RWPE2 (cell line): ENCODE measurements around the gene GRIP1.

Experiments
- ATAC-seq: fragments of 200-7000 bp; cut with Tn5 transposase; 3 replicates; pipeline ENCODE4 v1.9.1; 2021; ENCODE audit warnings: low read depth
- DNase-seq: peaks from one replicate; pipeline ENCODE4 v3.0.0-alpha.2; 2020; ENCODE audit warnings: low spot score
- H3K27ac ChIP-seq: fragments of 450-650 bp; 2 replicates; pipeline ENCODE4 v1.5.1; 2017; ENCODE audit warnings: mild to moderate bottlenecking; ENCODE audit not compliant: poor library complexity, severe bottlenecking
- H3K27me3 ChIP-seq: fragments of 250-450 bp; sonication (Bioruptor Pico); 2 replicates; pipeline ENCODE4 v1.5.1; 2021; ENCODE audit warnings: mild to moderate bottlenecking, moderate library complexity; ENCODE audit not compliant: insufficient read depth, poor library complexity, severe bottlenecking
- H3K36me3 ChIP-seq: fragments of 250-450 bp; sonication (Bioruptor Pico); 2 replicates; pipeline ENCODE4 v1.5.1; 2020; ENCODE audit warnings: low read depth, mild to moderate bottlenecking, moderate library complexity
- H3K4me1 ChIP-seq: fragments of 250-450 bp; sonication (Bioruptor Pico); 2 replicates; pipeline ENCODE4 v1.5.1; 2021; ENCODE audit warnings: mild to moderate bottlenecking, moderate library complexity; ENCODE audit not compliant: insufficient read depth, poor library complexity, severe bottlenecking
- H3K4me3 ChIP-seq: fragments of 250-450 bp; sonication (Bioruptor Pico); 2 replicates; pipeline ENCODE4 v1.5.1; 2021; ENCODE audit warnings: mild to moderate bottlenecking, moderate library complexity; ENCODE audit not compliant: severe bottlenecking
- H3K9me3 ChIP-seq: fragments of 250-450 bp; sonication (Bioruptor Pico); 2 replicates; pipeline ENCODE4 v1.5.1; 2021; ENCODE audit warnings: mild to moderate bottlenecking, moderate library complexity; ENCODE audit not compliant: severe bottlenecking
- TF ChIP-seq, protein P1 (sequence below): fragments of 450-650 bp; IDR thresholded peaks from one replicate; pipeline ENCODE4 v1.5.1; 2017; ENCODE audit warnings: mild to moderate bottlenecking, moderate library complexity; ENCODE audit not compliant: poor library complexity, severe bottlenecking

Gene GRIP1

DNA sequence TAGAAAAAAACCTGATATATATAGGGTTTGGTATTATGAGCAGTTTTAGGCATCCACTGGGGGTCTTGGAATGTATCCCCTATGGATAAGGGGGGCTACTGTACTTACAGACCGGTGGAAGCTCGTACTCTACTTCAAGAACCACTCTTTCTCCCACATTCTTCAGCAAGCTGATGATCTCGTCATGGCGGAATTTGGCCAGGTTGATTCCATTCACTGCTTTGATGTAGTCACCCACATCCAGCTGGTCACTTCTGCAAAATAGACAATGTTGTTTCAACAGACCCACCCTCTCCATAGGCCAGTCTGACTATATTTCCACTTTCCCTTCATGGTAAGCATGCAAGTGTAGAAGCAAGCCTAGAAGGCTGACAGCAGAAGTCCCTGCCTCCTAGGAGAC is 139.9 kb downstream of the GRIP1 start:
- H3K4me1 ChIP-seq, result no peaks in the 10 kb centered on the region
- ATAC-seq, result peak; percentile 36; the same call in 2 of the 3 replicates
- TF ChIP-seq, protein P1, sequence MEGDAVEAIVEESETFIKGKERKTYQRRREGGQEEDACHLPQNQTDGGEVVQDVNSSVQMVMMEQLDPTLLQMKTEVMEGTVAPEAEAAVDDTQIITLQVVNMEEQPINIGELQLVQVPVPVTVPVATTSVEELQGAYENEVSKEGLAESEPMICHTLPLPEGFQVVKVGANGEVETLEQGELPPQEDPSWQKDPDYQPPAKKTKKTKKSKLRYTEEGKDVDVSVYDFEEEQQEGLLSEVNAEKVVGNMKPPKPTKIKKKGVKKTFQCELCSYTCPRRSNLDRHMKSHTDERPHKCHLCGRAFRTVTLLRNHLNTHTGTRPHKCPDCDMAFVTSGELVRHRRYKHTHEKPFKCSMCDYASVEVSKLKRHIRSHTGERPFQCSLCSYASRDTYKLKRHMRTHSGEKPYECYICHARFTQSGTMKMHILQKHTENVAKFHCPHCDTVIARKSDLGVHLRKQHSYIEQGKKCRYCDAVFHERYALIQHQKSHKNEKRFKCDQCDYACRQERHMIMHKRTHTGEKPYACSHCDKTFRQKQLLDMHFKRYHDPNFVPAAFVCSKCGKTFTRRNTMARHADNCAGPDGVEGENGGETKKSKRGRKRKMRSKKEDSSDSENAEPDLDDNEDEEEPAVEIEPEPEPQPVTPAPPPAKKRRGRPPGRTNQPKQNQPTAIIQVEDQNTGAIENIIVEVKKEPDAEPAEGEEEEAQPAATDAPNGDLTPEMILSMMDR, result no peak

DNA sequence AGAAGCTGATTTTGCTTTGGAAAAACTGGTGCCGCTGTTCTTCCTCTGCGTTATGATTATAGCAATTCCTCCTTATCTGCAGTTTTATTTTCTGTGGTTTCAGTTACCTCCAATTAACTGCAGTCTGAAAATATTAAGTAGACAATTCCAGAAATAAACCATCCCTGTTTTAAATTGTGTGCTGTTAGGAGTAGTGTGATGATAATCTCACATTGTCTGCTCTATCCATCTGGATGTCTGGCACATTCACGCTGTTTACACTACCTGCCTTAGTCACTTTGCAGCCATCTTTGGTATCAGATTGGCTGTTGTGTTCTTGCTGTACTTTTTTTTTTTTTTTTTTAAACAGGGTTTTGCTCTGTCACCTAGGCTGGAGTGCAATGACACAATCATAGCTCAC is 141.0 kb downstream of the GRIP1 start:
- DNase-seq, result no peak
- Histone ChIP-seq H3K4me3 (no peak overlapping the region), H3K27ac (no peak overlapping the region), H3K4me1 (no peaks in the 10 kb centered on the region), H3K36me3 (no peaks in the 10 kb centered on the region), H3K27me3 (no peaks in the 10 kb centered on the region), H3K9me3 (no peaks in the 10 kb centered on the region)
- TF ChIP-seq, protein P1, result no peak
- no peak for ATAC-seq

More for the DNA sequence above, 139.9 kb downstream of the GRIP1 start:
- Histone ChIP-seq H3K4me3 (no peak overlapping the region), H3K9me3 (no peaks in the 10 kb centered on the region), H3K27ac (no peak overlapping the region), H3K36me3 (no peaks in the 10 kb centered on the region), H3K27me3 (no peaks in the 10 kb centered on the region)
- no peak for DNase-seq

DNA sequence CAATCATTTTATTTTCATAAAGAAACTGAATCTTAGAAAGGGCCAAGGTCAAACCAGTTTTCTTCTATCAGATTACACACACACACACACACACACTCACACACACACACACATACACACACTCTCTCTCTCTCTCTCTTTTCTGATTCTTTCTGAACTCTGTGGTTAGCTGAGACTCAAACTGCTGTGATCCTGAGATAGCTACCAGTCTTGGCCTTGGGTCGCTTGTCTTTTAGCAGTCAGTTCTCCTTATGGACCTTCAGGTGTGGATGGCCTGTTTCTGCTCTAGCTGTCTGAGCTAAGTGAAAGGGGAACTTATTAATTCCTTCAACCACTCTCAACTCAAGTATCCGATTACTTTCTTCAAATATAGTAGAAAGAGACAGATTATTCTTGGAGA is 145.1 kb downstream of the GRIP1 start:
- TF ChIP-seq, protein P1, result no peak
- no peak for ATAC-seq
- Histone ChIP-seq H3K36me3 (no peaks in the 10 kb centered on the region), H3K27me3 (no peaks in the 10 kb centered on the region), H3K9me3 (no peaks in the 10 kb centered on the region), H3K27ac (no peak overlapping the region), H3K4me3 (no peak overlapping the region), H3K4me1 (no peaks in the 10 kb centered on the region)
- DNase-seq, result no peak

DNA sequence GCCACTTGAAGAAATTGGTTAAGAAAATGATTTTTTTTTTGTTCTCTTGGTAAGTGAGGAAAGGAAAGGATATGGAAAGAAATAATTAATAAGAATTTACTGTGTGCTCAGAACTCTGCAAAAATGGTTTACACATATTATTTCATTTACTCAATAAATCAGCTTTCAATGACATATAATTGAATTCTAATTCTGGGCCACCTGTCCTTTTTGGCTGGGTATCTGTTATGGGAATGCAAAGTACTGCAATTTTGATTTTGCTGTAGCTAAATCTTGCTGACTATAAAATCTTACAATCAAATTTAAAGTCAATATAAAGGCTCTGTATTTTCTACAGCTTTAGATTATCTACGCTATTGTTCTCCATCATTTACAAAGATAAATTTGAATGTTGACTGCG is 147.1 kb downstream of the GRIP1 start:
- no peak overlapping the region for H3K27ac ChIP-seq
- H3K36me3 ChIP-seq, result no peaks in the 10 kb centered on the region
- H3K9me3 ChIP-seq, result no peaks in the 10 kb centered on the region
- TF ChIP-seq, protein P1, result no peak
- no peak for ATAC-seq
- no peaks in the 10 kb centered on the region for H3K4me1 ChIP-seq
- H3K4me3 ChIP-seq, result no peak overlapping the region
- no peak for DNase-seq
- no peaks in the 10 kb centered on the region for H3K27me3 ChIP-seq

DNA sequence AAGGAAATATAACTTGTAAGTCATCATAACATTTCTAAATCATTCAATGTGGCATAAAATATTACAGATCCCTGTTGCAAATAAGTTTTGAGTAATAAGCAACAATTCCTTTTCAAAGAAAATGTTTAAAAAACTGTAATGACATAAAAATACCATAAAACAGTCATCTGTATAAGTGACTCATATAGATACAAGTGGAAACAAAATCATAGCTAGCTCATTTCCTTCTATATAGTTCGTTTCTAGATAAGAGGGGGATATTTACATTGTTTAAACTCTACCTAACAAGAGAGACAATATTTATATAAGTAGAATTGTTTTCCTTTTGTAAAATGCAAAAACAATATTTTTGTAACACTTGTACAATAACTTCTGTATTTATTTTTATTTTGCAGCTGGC is 148.9 kb downstream of the GRIP1 start:
- DNase-seq (no peak), ATAC-seq (no peak)
- H3K36me3 ChIP-seq, result no peaks in the 10 kb centered on the region
- TF ChIP-seq, protein P1, result no peak
- no peak overlapping the region for H3K27ac ChIP-seq
- no peaks in the 10 kb centered on the region for H3K27me3 ChIP-seq
- H3K4me3 ChIP-seq, result no peak overlapping the region
- H3K4me1 ChIP-seq, result no peaks in the 10 kb centered on the region
- no peaks in the 10 kb centered on the region for H3K9me3 ChIP-seq
